HCT116 (cell line): ENCODE data around the gene RPP25. TPM values are rescaled to one million over a fixed set of nuclear protein-coding genes. Genes with fewer than 3 reads are reported as not detected.

ENCODE experiments used
- ATAC-seq: fragments of 200-7000 bp; cut with Tn5 transposase; 2 replicates; pipeline ENCODE4 v1.9.1; 2020; ENCODE audit warnings: mild to moderate bottlenecking, moderate library complexity
- BruUV-seq: library from RNA; stranded (reverse); fragments of 400-500 nt; replicated peaks from 2 replicates; lab custom pipeline; 2021; lab: Mats Ljungman, UMichigan
- CTCF ChIA-PET: fragments of 300-600 bp; sonication (Branson Sonifier 250); formaldehyde crosslinking; loops from one replicate; lab custom pipeline; 2021; ENCODE audit warnings: antibody characterized with exemption; lab: Charles Lee
- POLR2A ChIA-PET: fragments of 300-600, 350-600 bp; sonication (Branson Sonifier 250); formaldehyde crosslinking; loops from one replicate; lab custom pipeline; 2021; ENCODE audit warnings: antibody characterized with exemption; lab: Charles Lee
- RAD21 ChIA-PET, 2 experiments: fragments of 300-600 bp; sonication (Branson Sonifier 250); formaldehyde crosslinking; loops; one replicate each; lab custom pipeline; 2023; ENCODE audit warnings: low total read pairs in 2 of 2; ENCODE audit not compliant: uncharacterized antibody in 2 of 2, unreplicated experiment in 2 of 2, low non-redundant PET in 1 of 2; lab: Charles Lee
- DNase-seq: peaks from one replicate; pipeline ENCODE4 v3.0.0-alpha.2; 2010; ENCODE audit warnings: low read depth, low spot score
- H2AFZ ChIP-seq: fragments of 200-600 bp; shearing (Covaris generic), sonication (generic); 2 replicates; pipeline ENCODE4 v1.6.1; 2017; ENCODE audit warnings: low read depth, mixed run types, mixed read lengths, antibody characterized with exemption, low read length; ENCODE audit not compliant: poor library complexity, severe bottlenecking
- H3K27ac ChIP-seq: 2 replicates; pipeline ENCODE4 v1.5.1; 2012; ENCODE audit warnings: low read depth, low read length
- H3K27me3 ChIP-seq: fragments of 200-600 bp; sonication (generic); 2 replicates; pipeline ENCODE4 v1.6.1; 2016; ENCODE audit warnings: mixed run types, low read length, mixed read lengths; ENCODE audit not compliant: insufficient read depth
- H3K36me3 ChIP-seq, 2 experiments: fragments of 200-500 bp in 1 of 2; fragments of 200-600 bp in 1 of 2; sonication (Bioruptor generic) in 1 of 2; sonication (generic) in 1 of 2; 2 replicates each; pipeline versions ENCODE4 v1.5.1 to v1.6.1; 2014 to 2016; ENCODE audit warnings: low read length in 2 of 2, inconsistent platforms in 1 of 2, mixed read lengths in 1 of 2, mixed run types in 1 of 2; ENCODE audit not compliant: insufficient read depth in 2 of 2, control insufficient read depth in 1 of 2
- H3K4me1 ChIP-seq, 2 experiments: fragments of 200-600 bp in 1 of 2; sonication (generic) in 1 of 2; 2 replicates each; pipeline versions ENCODE4 v1.5.1 to v1.6.1; 2012 to 2017; ENCODE audit warnings: low read length in 2 of 2, inconsistent platforms in 1 of 2, mild to moderate bottlenecking in 1 of 2, mixed read lengths in 1 of 2, mixed run types in 1 of 2, moderate library complexity in 1 of 2; ENCODE audit not compliant: insufficient read depth in 2 of 2, control insufficient read depth in 1 of 2
- H3K4me2 ChIP-seq: fragments of 200-600 bp; sonication (generic); 2 replicates; pipeline ENCODE4 v1.6.1; 2017; ENCODE audit warnings: mixed run types, low read length, mixed read lengths
- H3K4me3 ChIP-seq, 2 experiments: fragments of 200-600 bp in 1 of 2; sonication (generic) in 1 of 2; replicated peaks in 1 of 2; 2 replicates each; pipeline ENCODE4 v1.5.1; 2011 to 2016; ENCODE audit warnings: low read length in 2 of 2, control low read depth in 1 of 2, low read depth in 1 of 2, mild to moderate bottlenecking in 1 of 2, mixed read lengths in 1 of 2, mixed run types in 1 of 2
- H3K79me2 ChIP-seq: fragments of 200-600 bp; sonication (generic); 2 replicates; pipeline ENCODE4 v1.6.1; 2017; ENCODE audit warnings: mild to moderate bottlenecking, mixed run types, low read length, moderate library complexity, mixed read lengths; ENCODE audit not compliant: insufficient read depth
- H3K9ac ChIP-seq: fragments of 200-600 bp; sonication (generic); 2 replicates; pipeline ENCODE4 v1.6.1; 2016; ENCODE audit warnings: low read length, mixed read lengths
- H3K9me2 ChIP-seq: fragments of 200-600 bp; sonication (generic), shearing (Covaris generic); 2 replicates; pipeline ENCODE4 v1.6.1; 2017; ENCODE audit warnings: mixed run types, mild to moderate bottlenecking, moderate library complexity; ENCODE audit not compliant: insufficient read depth
- H3K9me3 ChIP-seq, 2 experiments: fragments of 200-500 bp in 1 of 2; fragments of 200-600 bp in 1 of 2; sonication (Bioruptor generic) in 1 of 2; sonication (generic) in 1 of 2; 2 replicates each; pipeline ENCODE4 v1.6.1; 2014 to 2017; ENCODE audit warnings: low read length in 2 of 2, mixed read lengths in 2 of 2, inconsistent platforms in 1 of 2, low read depth in 1 of 2, mild to moderate bottlenecking in 1 of 2, mixed run types in 1 of 2, moderate library complexity in 1 of 2; ENCODE audit not compliant: control insufficient read depth in 1 of 2, insufficient read depth in 1 of 2
- H4K20me1 ChIP-seq: fragments of 200-600 bp; sonication (generic), shearing (Covaris generic); 2 replicates; pipeline ENCODE4 v1.6.1; 2017; ENCODE audit warnings: mixed run types, mild to moderate bottlenecking, moderate library complexity; ENCODE audit not compliant: insufficient read depth
- CBX3 ChIP-seq: IDR thresholded peaks from 2 replicates; pipeline ENCODE4 v1.6.1; 2012; ENCODE audit warnings: low read depth
- CEBPB ChIP-seq: IDR thresholded peaks from 2 replicates; pipeline ENCODE4 v1.6.1; 2012; ENCODE audit warnings: low read depth
- JUND ChIP-seq: IDR thresholded peaks from 2 replicates; pipeline ENCODE4 v1.6.1; 2012
- POLR2AphosphoS5 ChIP-seq: IDR thresholded peaks from 2 replicates; pipeline ENCODE4 v1.6.1; 2011; ENCODE audit warnings: mild to moderate bottlenecking, low read depth, low read length, moderate library complexity
- SRF ChIP-seq: IDR thresholded peaks from 2 replicates; pipeline ENCODE4 v1.6.1; 2012; ENCODE audit warnings: low read depth
- YY1 ChIP-seq: IDR thresholded peaks from 2 replicates; pipeline ENCODE4 v1.6.1; 2011; ENCODE audit warnings: low read length, low read depth, moderate library complexity, mild to moderate bottlenecking; ENCODE audit not compliant: insufficient replicate concordance; ENCODE audit errors: extremely low read depth
- intact Hi-C: fragments of 100-400 bp; cut with micrococcal nuclease; formaldehyde crosslinking; loops from 2 replicates; pipeline ENCODE4 v1.10.0; 2022
- total RNA-seq: library from RNA; stranded (reverse); gene quantifications from one replicate; pipeline ENCODE4 v1.2.1, GENCODE V29; 2021; ENCODE audit not compliant: unreplicated experiment
- TF ChIP-seq, protein P1 (sequence below), 3 experiments: fragments of 200-600 bp in 1 of 3; sonication (generic) in 1 of 3; IDR thresholded peaks in 2 of 3; conservative IDR thresholded peaks in 1 of 3; 2 replicates each; pipeline ENCODE4 v1.5.1; 2012 to 2017; ENCODE audit warnings: low read depth in 2 of 3, low read length in 2 of 3, antibody characterized with exemption in 1 of 3, borderline replicate concordance in 1 of 3, control low read depth in 1 of 3, mild to moderate bottlenecking in 1 of 3, mixed read lengths in 1 of 3, mixed run types in 1 of 3, moderate library complexity in 1 of 3; ENCODE audit not compliant: insufficient read depth in 1 of 3

RPP25 gene
- total RNA-seq, 1 experiment from 2014 or later, result 5.9 TPM

- no peak for TF ChIP-seq YY1
- no peak for TF ChIP-seq CBX3
- TF ChIP-seq POLR2AphosphoS5, result no peak
- no peak for TF ChIP-seq CEBPB
- no peak for TF ChIP-seq SRF
- no peak for TF ChIP-seq JUND
- TF ChIP-seq, protein P1, sequence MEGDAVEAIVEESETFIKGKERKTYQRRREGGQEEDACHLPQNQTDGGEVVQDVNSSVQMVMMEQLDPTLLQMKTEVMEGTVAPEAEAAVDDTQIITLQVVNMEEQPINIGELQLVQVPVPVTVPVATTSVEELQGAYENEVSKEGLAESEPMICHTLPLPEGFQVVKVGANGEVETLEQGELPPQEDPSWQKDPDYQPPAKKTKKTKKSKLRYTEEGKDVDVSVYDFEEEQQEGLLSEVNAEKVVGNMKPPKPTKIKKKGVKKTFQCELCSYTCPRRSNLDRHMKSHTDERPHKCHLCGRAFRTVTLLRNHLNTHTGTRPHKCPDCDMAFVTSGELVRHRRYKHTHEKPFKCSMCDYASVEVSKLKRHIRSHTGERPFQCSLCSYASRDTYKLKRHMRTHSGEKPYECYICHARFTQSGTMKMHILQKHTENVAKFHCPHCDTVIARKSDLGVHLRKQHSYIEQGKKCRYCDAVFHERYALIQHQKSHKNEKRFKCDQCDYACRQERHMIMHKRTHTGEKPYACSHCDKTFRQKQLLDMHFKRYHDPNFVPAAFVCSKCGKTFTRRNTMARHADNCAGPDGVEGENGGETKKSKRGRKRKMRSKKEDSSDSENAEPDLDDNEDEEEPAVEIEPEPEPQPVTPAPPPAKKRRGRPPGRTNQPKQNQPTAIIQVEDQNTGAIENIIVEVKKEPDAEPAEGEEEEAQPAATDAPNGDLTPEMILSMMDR (IDR thresholded peaks at IDR 0.05 in 2 of 3, conservative IDR thresholded peaks at IDR 0.05 in 1 of 3; ENCODE audit: borderline replicate concordance in 1 of 3, insufficient read depth in 1 of 3, low read depth in 2 of 3, low read length in 2 of 3), result no peak
- no TSS peak for BruUV-seq
- no peaks in the 10 kb centered on the region for H3K79me2 ChIP-seq
- H4K20me1 ChIP-seq, result no peaks in the 10 kb centered on the region
- intact Hi-C loops, result loop anchor here (5.0 to 10.0 kb wide), 4 partner anchors 37 to 615 kb away; partner anchors contain the start of gene FAM219B
- CTCF ChIA-PET, result interaction anchor here (1.4 to 2.3 kb wide), 2 partner anchors 52 to 221 kb away, joined by 3 to 11 read pairs; partner anchors contain the start of gene COX5A
- no peak overlapping the region for H2AFZ ChIP-seq
- no peaks in the 10 kb centered on the region for H3K9me2 ChIP-seq
- ATAC-seq (no peak), DNase-seq (no peak)
- H3K4me2 ChIP-seq, result no peak overlapping the region
- no peak overlapping the region for H3K27ac ChIP-seq
- POLR2A ChIA-PET, result no interaction called here
- no peak overlapping the region for H3K4me3 ChIP-seq
- 0 out of 2 replicates have a peak, but pooled peaks cover 4% of the 10 kb centered on the region for H3K27me3 ChIP-seq
- no peaks in the 10 kb centered on the region for H3K36me3 ChIP-seq
- no peaks in the 10 kb centered on the region for H3K9me3 ChIP-seq
- RAD21 ChIA-PET, result interaction anchor here in 1 of 2 experiments (0.9 kb wide), 1 partner anchor 11 kb away, joined by 4 read pairs; no protein-coding TSS in a partner anchor
- H3K9ac ChIP-seq, result no peak overlapping the region
- H3K4me1 ChIP-seq, result no peaks in the 10 kb centered on the region
These were observed 33.0 kb upstream of the RPP25 start for GRCh38 chr15:74989527-74989926.
